BJ (cell line): ENCODE results near the gene AMN. TPM values are rescaled to one million over a fixed set of nuclear protein-coding genes. Genes with fewer than 3 reads are reported as not detected.

Experiments
- CTCF ChIA-PET: fragments of 350-600 bp; formaldehyde crosslinking; extraction: SDS; loops from one replicate; lab custom pipeline; 2021; ENCODE audit warnings: antibody characterized with exemption, inconsistent platforms; lab: Yijun Ruan, JAX
- POLR2A ChIA-PET: fragments of 300-600 bp; sonication (Branson Sonifier 250); formaldehyde crosslinking; extraction: SDS; loops from one replicate; lab custom pipeline; 2021; ENCODE audit warnings: antibody characterized with exemption; lab: Charles Lee
- DNase-seq: peaks from one replicate; pipeline ENCODE4 v3.0.0-alpha.2; 2011; ENCODE audit warnings: low read depth
- H3K27me3 ChIP-seq: 2 replicates; pipeline ENCODE4 v1.6.0; 2011; ENCODE audit warnings: low read length; ENCODE audit not compliant: control insufficient read depth, insufficient read depth
- H3K36me3 ChIP-seq: 2 replicates; pipeline ENCODE4 v1.5.1; 2011; ENCODE audit warnings: low read length; ENCODE audit not compliant: control insufficient read depth, insufficient read depth
- H3K4me3 ChIP-seq: 2 replicates; pipeline ENCODE4 v1.5.1; 2011; ENCODE audit warnings: low read depth, mild to moderate bottlenecking, control low read depth, low read length
- CTCF ChIP-seq: IDR thresholded peaks from 2 replicates; pipeline ENCODE4 v1.5.1; 2011; ENCODE audit warnings: low read depth, mild to moderate bottlenecking, control low read depth, inconsistent platforms, low read length, moderate library complexity; ENCODE audit not compliant: insufficient read depth
- polyA plus RNA-seq: library from polyadenylated mRNA; depleted of rRNA; stranded (reverse); fragments of >200 nt; gene quantifications from 2 replicates; pipeline ENCODE4 v1.2.3, GENCODE V29; 2011; rRNA removed

AMN gene
- polyA plus RNA-seq, 1 experiment = 0.17 TPM

GRCh38 chr14:102977475-102977874 is 55.0 kb downstream of the AMN start:
- ChIA-PET CTCF (no interaction called here), POLR2A (no interaction called here)
- Histone ChIP-seq H3K36me3 (peaks cover 25% of the 10 kb centered on the region), H3K27me3 (no peaks in the 10 kb centered on the region), H3K4me3 (no peak overlapping the region)
- TF ChIP-seq CTCF = no peak
- DNase-seq = no peak

- ChIA-PET CTCF (no interaction called here), POLR2A (no interaction called here)
- no peak for TF ChIP-seq CTCF
- Histone ChIP-seq H3K27me3 (no peaks in the 10 kb centered on the region), H3K4me3 (no peak overlapping the region), H3K36me3 (peaks cover 28% of the 10 kb centered on the region)
- DNase-seq = no peak
Measured at GRCh38 chr14:102979406-102979805, 56.9 kb downstream of the AMN start.

- no peak for TF ChIP-seq CTCF
- H3K36me3 ChIP-seq = peaks cover 28% of the 10 kb centered on the region
- H3K4me3 ChIP-seq = no peak overlapping the region
- CTCF ChIA-PET = interaction anchor here (0.6 to 1.6 kb wide), 2 partner anchors 21 to 286 kb away, joined by 3 to 5 read pairs; no protein-coding TSS in a partner anchor
- H3K27me3 ChIP-seq = no peaks in the 10 kb centered on the region
- POLR2A ChIA-PET = no interaction called here
- peak; percentile 8 for DNase-seq
Measured at GRCh38 chr14:102980409-102980810, 57.9 kb downstream of the AMN start.

Other genes with a start within 250 kb of the AMN start
- gene TRAF3, start 145.2 kb upstream of the AMN start, polyA plus RNA-seq = 16.9 and 20.1 TPM in 2 replicates
- gene CDC42BPB, start 134.9 kb downstream of the AMN start, polyA plus RNA-seq = 41.4 and 66.5 TPM in 2 replicates
- not detected in 2 replicates for gene LBHD2, start 161.5 kb downstream of the AMN start, polyA plus RNA-seq
- not detected in 2 replicates for gene EXOC3L4, start 172.1 kb downstream of the AMN start, polyA plus RNA-seq
- gene TNFAIP2, start 200.8 kb downstream of the AMN start, polyA plus RNA-seq = 16.7 and 28.2 TPM in 2 replicates